SH-SY5Y (cell line): ENCODE data around the gene RAB35.

ENCODE experiments used
- GATA2 ChIP-seq: IDR thresholded peaks from 2 replicates; pipeline ENCODE4 v1.6.1; 2011; ENCODE audit warnings: mild to moderate bottlenecking, low read depth, low read length
- GATA3 ChIP-seq: IDR thresholded peaks from 2 replicates; pipeline ENCODE4 v1.6.1; 2011; ENCODE audit warnings: low read depth, mild to moderate bottlenecking, low read length, moderate library complexity

Gene RAB35

GRCh38 chr12:120141336-120141735, 24.8 kb upstream of the RAB35 start:
- TF ChIP-seq GATA2 (no peak), GATA3 (no peak)

DNA sequence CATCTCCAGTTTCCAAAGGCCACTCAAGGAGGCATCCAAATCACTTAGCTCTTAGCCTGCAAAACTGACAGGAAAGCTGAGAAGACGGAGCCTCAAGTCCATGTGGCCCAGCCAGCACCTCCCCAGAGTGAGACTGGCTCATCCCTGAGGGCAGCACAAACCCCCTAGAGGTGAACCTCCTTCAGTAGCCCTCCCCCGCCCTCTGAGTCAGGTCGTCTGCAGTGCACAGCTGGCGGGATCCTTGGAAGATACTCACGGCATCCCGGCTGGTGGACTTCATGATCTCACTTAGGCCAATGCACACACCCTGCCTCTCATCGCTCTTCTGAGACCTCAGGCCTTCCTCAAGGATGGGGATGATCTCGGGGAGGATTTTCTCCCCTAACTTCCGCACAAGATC, 24.1 kb upstream of the RAB35 start:
- TF ChIP-seq GATA3 (no peak), GATA2 (no peak)

DNA sequence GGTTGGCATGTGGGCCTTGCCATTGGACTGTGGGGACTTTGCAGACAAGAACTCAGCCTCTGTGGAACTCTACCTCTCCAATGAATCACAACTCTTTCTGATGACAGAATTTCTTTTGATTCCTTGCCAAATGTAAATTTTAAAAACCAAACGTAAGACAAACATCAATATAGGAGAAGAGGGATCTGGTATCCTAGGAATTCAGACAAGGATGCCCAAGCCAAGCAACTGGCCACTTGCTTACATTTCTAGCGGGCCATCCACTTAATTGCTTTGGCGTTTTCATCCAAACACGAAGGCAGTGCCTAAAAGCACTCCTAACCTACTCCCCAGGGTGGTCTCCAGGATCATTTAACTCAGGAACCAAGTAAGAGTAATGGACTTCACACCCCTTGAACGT, 23.4 kb upstream of the RAB35 start:
- TF ChIP-seq GATA3 (no peak), GATA2 (no peak)

GRCh38 chr12:120138366-120138765, 21.8 kb upstream of the RAB35 start:
- TF ChIP-seq GATA3 (no peak), GATA2 (no peak)

DNA sequence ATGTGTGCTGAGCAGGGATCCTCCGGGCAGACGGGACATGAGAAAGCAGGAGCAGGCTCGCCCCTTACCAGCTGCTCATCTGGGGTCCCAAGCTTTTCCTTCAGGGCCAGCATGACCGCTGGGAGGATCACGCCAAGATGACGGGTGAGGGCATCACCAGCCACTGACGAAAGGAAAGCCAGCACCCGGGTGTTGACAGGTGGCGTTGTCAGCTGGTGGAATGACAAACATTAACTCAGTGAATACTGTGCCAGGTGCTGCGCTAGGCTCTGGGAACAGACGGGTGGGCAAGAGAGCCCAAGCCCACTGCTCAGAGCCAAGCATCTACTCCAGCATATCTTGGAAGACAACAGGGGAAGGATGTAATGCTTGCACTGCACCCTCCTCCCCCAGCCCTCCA, 21.3 kb upstream of the RAB35 start:
- TF ChIP-seq GATA2 (no peak), GATA3 (no peak)

DNA sequence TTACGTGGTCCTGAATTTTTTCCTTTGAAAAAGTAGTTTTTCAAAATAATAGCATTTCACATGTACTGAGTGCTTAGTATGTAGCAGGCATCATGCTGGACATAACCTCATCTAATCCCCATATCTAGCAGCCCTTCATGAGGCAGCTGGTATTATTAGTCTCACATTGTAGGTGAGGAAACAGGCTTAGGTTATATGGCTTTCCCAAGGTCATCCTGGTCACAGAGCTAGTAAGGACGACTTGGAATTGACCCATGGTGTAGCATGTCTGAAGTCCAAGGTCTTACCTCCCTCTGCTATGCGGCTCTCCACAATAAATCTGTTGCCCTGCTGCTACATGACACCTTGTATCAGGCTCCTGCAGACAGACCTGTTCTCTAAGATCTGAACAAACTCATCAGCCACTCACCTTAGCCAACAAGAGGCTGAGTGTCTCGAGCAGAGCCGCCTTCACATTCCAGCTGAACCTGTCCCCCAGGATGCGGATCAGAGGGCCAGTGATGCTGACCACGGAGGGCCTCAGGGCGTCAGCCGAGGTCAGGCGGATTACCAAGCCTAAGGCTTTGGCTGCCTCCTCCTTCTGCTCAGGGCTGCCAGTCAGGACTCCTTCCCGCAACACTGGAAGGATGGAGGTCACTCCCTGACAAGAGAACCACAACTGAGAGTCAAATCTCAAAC, 19.7 kb upstream of the RAB35 start:
- TF ChIP-seq GATA3 (no peak), GATA2 (no peak)

GRCh38 chr12:120134307-120134980, 17.9 kb upstream of the RAB35 start:
- TF ChIP-seq GATA3, result no peak
- no peak for TF ChIP-seq GATA2

DNA sequence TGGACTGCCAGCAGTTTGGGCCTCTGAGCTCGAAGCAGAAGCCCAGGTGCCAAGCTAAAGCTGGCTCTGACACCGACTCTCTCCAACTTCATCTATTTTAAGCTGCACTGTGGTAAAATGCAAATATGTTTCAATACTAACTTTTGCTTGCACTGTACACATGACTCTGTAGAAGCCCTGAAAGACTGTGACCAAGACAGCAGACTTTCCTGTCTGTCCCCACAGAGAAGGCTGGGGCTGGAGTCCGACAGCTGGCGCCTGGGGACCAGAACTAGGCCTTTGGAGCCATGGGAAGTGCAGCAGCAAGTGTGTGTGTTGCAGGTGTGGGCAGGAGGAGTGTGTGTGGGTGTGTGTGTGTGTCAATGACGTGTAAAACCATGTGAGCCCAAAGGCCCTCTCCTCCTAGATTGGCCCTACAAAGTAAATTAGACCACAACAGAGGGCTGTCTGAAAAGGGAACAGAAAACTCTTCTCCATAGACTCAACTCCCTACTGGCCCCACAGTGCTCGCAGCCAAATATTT, 16.4 kb upstream of the RAB35 start:
- no peak for TF ChIP-seq GATA3
- TF ChIP-seq GATA2, result no peak

DNA sequence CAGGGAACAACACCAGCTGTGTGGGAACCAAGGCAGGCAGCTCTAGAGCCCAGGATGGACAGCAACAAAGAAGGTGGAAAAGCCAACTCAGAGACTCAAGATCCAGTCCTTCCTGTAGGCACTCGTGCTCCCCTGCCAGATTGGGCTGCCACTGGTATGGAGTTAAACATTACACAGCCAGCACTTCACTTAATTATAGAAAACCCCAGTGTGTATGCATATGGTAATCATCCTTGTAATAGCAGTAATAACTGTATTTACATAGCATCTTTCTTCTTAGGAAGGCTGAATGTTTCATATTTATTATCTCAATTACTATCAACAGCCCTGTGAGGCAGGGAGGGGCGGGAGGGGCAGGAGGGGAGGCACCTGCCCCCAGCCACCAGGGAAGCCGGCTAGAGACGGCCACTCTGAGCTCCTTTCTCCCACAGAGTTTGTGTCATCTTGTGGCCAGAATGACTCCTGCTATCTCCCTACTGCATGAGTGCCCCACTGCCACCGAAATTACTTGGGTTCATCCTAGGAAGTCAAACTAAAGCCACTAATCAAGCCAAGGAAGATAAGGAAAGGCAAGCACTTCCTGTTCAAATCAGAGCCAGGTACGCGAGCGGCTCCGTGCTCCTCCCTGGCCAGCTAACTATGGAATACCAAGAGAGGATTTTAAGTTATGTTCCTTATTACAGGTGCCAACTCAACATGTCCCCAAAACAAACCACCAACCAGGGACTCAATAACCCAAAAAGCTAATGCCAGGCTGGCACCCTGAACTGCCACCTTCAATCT, 15.7 kb upstream of the RAB35 start:
- no peak for TF ChIP-seq GATA3
- no peak for TF ChIP-seq GATA2

GRCh38 chr12:120131116-120131515, 14.6 kb upstream of the RAB35 start:
- TF ChIP-seq GATA3 (no peak), GATA2 (no peak)

GRCh38 chr12:120130011-120130410, 13.5 kb upstream of the RAB35 start:
- no peak for TF ChIP-seq GATA2
- TF ChIP-seq GATA3, result no peak

DNA sequence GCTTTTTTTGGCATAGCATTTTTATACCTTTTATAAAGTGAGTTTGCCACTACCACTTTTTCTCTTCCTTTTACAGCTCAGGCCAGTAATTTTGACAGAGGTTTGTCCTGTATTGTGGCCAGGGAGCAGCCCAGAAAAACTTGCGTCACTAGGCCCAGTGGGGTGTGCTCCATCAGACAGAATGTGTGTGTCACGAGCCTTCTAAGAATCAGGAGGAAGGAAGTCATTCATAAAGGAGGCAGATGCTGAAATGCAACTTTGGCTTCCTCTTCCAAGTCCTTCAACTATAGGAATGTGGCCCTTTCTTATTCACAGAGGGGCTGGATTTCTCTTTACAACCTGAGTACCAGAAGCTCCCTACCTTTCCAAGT, 10.1 kb upstream of the RAB35 start:
- TF ChIP-seq GATA2 (no peak), GATA3 (no peak)

DNA sequence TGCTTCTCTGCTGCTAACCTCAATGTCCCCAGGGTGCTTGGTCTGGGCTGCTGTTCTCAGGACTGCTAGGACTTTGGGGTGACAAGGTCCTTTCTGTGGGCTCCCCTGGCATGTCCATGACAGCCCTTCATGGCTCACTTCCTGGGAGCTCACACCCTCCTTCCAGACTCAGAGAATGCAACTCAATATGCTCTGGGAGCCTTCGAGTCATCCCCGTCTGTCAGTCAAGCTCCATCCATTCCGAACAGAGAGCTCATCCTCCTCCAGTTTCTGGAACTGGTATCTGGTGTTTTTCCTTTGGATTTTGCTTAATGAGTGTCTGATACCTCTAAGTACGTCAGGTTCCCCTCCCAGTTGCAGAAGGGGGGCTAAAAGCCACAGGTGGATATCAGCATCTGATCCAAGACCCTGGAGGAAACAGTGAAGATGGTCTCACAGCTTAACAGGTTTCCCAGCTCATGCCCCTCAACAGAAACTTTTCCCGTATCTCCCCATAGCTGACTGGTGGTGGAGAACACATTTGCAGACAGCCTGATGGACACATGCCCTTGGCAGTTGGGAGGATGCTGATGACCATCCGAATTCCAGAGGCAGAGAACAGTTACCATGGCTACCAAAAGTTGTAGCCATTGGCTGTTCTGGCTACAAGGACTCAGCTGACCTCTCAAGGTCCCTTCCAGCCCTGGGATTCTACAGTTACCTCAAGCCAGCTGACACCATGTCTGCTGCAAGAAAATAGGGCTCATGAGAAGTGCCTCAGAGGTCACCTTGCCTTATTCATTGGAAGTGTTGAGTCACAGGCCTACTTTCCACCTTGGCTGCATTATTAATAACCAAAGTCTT, 9.5 kb upstream of the RAB35 start:
- TF ChIP-seq GATA3, result no peak
- TF ChIP-seq GATA2, result no peak

GRCh38 chr12:120125029-120125428, 8.5 kb upstream of the RAB35 start:
- TF ChIP-seq GATA2 (no peak), GATA3 (no peak)
